Cardiac muscle cell (in vitro differentiated cells and primary cell): Measurements from ENCODE around the gene SIVA1. TPM values are rescaled to one million over a fixed set of nuclear protein-coding genes. Genes with fewer than 3 reads are reported as not detected.

ENCODE experiments used
- DNase-seq, 2 donors: peaks; one replicate each; pipeline versions ENCODE4 v3.0.0 to v3.0.0-alpha.2; 2010 to 2017; ENCODE audit warnings: low read depth in 1 of 2, low spot score in 1 of 2
- H3K27ac ChIP-seq: fragments of 200-600 bp; sonication (generic); 2 replicates; pipeline ENCODE4 v1.5.1; 2016
- H3K27me3 ChIP-seq: fragments of 200-600 bp; sonication (generic); 2 replicates; pipeline ENCODE4 v1.6.0; 2016; ENCODE audit warnings: control low read depth
- H3K36me3 ChIP-seq: fragments of 200-600 bp; sonication (generic); 2 replicates; pipeline ENCODE4 v1.5.1; 2016; ENCODE audit warnings: control low read depth
- H3K4me1 ChIP-seq: fragments of 200-600 bp; sonication (generic); 2 replicates; pipeline ENCODE4 v1.8.1; 2017; ENCODE audit warnings: low read depth, mild to moderate bottlenecking, mixed run types
- H3K4me3 ChIP-seq: fragments of 200-600 bp; sonication (generic); 2 replicates; pipeline ENCODE4 v1.5.1; 2016; ENCODE audit warnings: mild to moderate bottlenecking
- H3K9me3 ChIP-seq: fragments of 200-600 bp; sonication (generic); 2 replicates; pipeline ENCODE4 v1.5.1; 2017; ENCODE audit warnings: low read depth, mild to moderate bottlenecking, control low read depth
- polyA plus RNA-seq: library from polyadenylated mRNA; unstranded; fragments of >200 nt; fragmentation: Nextera tagmentation; extraction: Ambion mirVana; gene quantifications from 2 replicates; pipeline ENCODE4 v1.2.1, GENCODE V29; 2016
- total RNA-seq: library from RNA; depleted of rRNA; stranded (reverse); fragments of >200 nt; gene quantifications from 2 replicates; pipeline ENCODE4 v1.2.3, GENCODE V29; 2016
- TF ChIP-seq, protein P1 (sequence below): IDR thresholded peaks from 2 replicates; pipeline ENCODE4 v1.5.1; 2012; ENCODE audit warnings: low read depth, mild to moderate bottlenecking, low read length

Gene SIVA1
- total and polyA plus RNA-seq, 2 experiments from 2014 or later = 145 to 278 TPM

DNA sequence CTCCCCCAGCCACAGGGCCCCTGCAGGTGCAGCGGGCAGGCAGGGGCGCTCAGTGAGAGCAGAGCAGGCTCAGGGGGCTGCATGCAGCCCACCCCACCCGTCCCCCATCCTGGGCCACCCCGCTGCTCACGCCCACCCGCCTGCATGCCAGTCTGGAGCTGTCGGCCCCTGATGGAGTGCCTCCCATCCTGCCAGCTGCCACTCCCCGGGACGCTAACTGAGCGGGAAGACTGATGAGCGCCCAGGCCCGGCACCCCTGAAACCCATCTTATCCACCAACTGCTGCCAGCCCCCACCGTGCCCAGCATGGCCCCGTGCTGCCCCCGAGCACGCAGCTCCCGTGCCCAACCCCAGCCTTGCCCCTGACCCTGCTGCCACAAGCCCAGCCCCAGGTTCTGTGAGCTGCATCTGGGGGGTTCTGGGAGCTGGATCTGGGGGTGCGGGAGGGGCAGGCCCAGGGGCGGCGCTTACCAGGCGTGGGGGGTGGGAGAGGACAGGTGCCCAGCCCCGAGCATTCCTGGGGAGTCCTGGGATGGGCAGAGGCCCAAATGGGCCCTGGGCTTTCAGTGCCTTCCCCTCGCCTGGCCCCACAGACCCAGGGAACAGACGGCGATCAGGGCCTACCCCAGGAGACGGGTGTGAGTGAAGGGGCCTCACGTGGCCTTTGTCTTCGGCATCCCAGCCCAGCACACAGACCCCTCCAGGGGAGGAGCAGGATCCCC lies 29.3 kb downstream of the SIVA1 start:
- Histone ChIP-seq H3K9me3 (no peaks in the 10 kb centered on the region), H3K4me1 (peaks cover 5% of the 10 kb centered on the region), H3K27ac (no peak overlapping the region), H3K27me3 (no peaks in the 10 kb centered on the region), H3K36me3 (no peaks in the 10 kb centered on the region), H3K4me3 (no peak overlapping the region)
- TF ChIP-seq, protein P1, sequence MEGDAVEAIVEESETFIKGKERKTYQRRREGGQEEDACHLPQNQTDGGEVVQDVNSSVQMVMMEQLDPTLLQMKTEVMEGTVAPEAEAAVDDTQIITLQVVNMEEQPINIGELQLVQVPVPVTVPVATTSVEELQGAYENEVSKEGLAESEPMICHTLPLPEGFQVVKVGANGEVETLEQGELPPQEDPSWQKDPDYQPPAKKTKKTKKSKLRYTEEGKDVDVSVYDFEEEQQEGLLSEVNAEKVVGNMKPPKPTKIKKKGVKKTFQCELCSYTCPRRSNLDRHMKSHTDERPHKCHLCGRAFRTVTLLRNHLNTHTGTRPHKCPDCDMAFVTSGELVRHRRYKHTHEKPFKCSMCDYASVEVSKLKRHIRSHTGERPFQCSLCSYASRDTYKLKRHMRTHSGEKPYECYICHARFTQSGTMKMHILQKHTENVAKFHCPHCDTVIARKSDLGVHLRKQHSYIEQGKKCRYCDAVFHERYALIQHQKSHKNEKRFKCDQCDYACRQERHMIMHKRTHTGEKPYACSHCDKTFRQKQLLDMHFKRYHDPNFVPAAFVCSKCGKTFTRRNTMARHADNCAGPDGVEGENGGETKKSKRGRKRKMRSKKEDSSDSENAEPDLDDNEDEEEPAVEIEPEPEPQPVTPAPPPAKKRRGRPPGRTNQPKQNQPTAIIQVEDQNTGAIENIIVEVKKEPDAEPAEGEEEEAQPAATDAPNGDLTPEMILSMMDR = no peak
- DNase-seq = no peak

DNA sequence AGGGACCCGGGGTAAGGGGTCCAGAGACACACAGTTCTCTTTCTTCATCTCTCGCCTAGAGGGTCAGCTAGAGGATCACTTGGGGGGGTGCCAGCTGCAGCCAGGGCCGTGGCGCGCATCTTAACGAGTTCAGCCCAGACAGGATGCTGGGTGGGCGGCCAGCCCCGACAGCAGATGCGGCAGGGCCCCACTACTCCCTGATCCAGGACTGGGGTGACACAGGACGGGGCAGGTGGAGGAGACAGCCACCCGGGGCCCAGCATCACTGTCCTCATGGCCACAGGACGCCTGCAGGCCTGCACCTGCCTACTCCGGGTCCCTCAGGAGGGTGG lies 29.8 kb downstream of the SIVA1 start:
- TF ChIP-seq, protein P1 = no peak
- H3K9me3 ChIP-seq = no peaks in the 10 kb centered on the region
- H3K27me3 ChIP-seq = no peaks in the 10 kb centered on the region
- H3K36me3 ChIP-seq = no peaks in the 10 kb centered on the region
- peaks cover 3% of the 10 kb centered on the region for H3K4me1 ChIP-seq
- DNase-seq = no peak
- H3K27ac ChIP-seq = no peak overlapping the region
- H3K4me3 ChIP-seq = no peak overlapping the region

DNA sequence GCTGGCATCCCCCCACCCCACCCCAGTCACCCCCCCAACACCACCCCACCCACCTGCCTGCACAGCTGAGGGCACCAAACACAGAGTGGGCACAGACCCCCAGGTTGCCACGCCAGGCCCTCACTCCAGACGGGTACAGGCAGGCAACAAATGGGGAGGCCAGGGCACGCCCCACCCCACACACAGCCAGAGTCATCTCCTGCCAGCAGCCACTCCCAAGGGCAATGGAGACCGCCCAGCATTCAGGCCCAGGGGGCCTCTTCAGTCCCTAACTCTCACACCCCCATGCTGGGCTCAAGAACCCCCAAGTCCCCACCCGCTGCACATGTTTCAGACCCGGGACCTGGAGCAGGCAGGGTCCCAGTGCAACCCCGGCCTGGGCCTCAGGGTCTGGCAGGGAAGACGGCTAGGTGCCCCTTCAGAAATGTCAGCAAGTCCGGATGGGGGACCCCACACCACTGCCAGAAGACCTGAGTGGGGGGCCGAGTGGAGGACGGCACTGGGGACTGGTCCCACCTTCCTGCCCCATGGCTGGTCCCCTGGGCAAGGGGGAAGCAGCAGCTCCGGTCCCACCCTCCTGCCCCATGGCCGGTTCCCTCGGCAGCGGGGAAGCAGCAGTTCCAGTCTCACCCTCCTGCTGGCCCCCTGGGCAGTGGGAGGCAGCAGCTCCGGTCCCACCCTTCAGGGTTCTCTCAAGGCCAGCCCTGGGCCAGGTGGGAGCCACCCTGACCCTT lies 30.7 kb downstream of the SIVA1 start:
- H3K9me3 ChIP-seq = no peaks in the 10 kb centered on the region
- H3K27me3 ChIP-seq = no peaks in the 10 kb centered on the region
- no peak overlapping the region for H3K27ac ChIP-seq
- H3K36me3 ChIP-seq = no peaks in the 10 kb centered on the region
- H3K4me1 ChIP-seq = no peaks in the 10 kb centered on the region
- H3K4me3 ChIP-seq = no peak overlapping the region
- DNase-seq = no peak
- TF ChIP-seq, protein P1 = no peak

DNA sequence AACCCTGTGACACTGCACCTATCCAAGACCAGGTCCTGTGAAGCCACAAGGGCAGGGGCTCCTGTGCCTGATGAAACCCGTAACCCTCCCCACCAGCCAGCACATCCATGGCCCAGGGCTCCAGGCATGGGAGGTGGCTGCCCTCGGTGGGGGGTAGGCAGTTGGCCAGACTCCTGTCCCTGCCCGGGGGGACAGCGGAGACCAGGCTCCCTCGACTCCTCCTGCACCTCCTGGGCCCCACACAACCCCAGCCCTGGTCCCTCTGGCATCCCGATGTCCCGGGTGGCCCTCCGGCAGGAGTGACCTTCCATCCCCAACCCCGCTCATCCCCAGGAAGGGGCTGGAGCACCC lies 31.2 kb downstream of the SIVA1 start:
- TF ChIP-seq, protein P1 = no peak
- H3K27ac ChIP-seq = no peak overlapping the region
- H3K36me3 ChIP-seq = no peaks in the 10 kb centered on the region
- no peak for DNase-seq
- H3K27me3 ChIP-seq = no peaks in the 10 kb centered on the region
- H3K9me3 ChIP-seq = no peaks in the 10 kb centered on the region
- H3K4me1 ChIP-seq = no peaks in the 10 kb centered on the region
- H3K4me3 ChIP-seq = no peak overlapping the region

DNA sequence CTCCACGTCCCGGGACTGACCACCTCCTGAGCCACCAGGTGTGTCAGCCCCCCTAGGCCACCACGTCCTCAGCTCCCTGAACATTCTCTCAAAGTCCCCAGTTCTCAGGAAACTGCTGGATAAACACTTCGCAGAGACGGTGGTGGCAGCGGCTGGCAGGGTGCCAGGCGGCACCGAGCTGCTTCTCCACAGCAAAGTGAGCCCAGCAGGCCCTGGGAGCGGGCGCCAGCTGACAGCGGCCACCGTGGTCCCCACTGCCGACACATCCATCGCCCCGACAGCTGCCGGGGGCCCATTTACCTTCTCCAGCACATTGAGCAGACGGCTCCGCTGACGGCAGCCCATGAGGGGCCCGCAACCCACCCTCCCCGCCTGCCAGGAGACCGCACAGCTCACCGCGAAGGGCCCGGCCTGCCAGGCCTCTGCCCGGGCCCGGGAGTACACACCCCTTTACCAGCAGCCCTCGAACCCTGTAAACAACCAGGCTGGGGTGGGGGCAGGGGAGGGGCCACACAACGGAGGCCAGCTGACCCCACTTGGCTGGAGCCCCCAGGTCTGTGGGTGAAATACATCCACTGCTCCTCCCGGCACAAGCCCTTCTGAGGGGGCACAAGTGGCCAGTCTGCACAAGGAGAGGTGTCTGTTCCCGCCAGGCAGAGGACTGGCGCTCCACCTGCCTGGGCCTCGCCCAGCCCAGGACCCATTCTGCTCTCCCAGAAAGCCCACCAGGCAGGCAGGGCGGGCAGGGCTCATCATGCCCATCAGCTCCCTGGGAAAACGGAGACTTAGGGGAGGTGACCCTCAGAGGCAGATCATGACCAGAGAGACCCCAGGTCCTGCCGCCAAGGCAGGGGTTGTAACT lies 32.1 kb downstream of the SIVA1 start:
- H3K4me1 ChIP-seq = no peaks in the 10 kb centered on the region
- no peak overlapping the region for H3K27ac ChIP-seq
- TF ChIP-seq, protein P1 = no peak
- H3K27me3 ChIP-seq = no peaks in the 10 kb centered on the region
- no peaks in the 10 kb centered on the region for H3K9me3 ChIP-seq
- H3K4me3 ChIP-seq = no peak overlapping the region
- H3K36me3 ChIP-seq = no peaks in the 10 kb centered on the region
- no peak for DNase-seq
